HG03439 (cell line): Measurements from ENCODE around the gene TEAD4.
A peak's percentile ranks its signal among the peaks of the same experiment; 100 is the strongest.

Source experiments
- ATAC-seq: cut with Tn5 transposase; IDR thresholded peaks from one replicate; pipeline ENCODE4 v1.9.1; 2021; ENCODE audit warnings: mild to moderate bottlenecking, moderate library complexity; ENCODE audit not compliant: unreplicated experiment

The TEAD4 gene

DNA sequence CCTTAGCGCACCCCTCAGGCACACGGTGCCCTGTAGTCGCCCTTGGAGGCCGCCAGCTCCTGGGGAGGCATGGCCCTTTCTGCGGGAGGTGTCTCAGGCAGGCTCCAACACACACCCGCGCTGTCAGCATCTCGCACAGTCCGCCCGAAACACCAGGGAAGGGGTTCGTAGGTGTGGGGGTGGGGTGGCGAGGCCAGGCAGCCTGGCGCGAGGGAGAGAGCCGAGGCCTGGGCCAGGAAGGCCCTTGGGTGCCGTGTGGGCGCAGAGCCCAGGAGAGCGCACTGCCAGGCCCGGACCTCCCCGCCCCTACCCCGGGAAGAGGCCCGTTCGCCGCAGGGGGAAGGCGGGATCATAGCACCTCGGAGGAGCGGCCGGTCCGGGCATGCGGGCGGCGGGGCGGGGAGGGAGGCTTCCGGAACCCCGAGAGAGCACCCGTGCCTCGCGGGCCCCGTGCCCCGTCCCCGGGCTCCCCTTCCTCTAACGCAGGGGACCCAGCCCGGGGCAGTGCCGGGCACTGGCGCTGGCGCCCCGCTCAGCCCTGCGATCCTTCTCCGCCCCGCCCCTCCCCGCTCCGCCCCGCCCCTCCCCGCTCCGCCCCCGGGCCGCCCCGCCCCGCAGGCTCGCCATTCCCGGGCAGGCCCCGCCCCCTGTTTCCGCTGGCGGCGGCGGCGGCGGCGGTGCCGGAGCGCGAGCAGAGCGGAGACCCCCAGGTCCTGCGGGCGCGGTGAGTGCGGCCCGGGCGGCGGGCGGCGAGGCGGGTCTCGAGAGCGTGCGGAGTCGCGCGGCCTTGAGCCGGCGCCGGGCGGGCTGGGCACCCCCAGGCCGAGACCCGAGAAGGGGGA, 117.8 kb downstream of the TEAD4 start, which contains the start of gene TSPAN9:
TSPAN9 (plus strand) TSS at position 650 of the 842 bp plus-strand sequence. CDS start 123,815 bp downstream, outside the sequence.
- peak; percentile 70 for ATAC-seq

DNA sequence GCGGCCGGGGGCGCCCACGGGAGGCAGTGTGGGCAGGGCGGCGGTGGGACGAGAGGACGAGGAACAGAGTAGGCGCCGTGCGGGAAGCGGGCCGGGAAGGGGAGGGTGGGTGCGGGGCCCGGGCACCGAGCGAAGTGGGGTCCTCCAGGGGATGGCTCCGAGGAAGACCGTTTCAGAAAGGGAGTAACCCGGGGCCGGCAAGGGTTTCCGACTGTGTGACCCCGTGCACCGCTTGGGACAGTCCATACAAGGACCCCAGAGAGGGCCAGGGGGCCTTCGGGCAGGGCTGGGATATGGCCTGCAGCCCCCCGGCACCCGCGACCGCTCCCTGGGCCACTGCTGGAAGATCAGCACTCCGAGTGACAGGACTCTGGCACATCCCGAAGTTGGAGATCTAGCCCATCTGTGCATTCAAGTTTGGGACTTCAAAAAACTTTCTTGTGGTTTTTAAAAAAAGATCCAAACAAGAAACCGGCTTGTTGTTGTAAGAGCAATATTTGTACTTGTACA, 118.4 kb downstream of the TEAD4 start:
- no peak for ATAC-seq

DNA sequence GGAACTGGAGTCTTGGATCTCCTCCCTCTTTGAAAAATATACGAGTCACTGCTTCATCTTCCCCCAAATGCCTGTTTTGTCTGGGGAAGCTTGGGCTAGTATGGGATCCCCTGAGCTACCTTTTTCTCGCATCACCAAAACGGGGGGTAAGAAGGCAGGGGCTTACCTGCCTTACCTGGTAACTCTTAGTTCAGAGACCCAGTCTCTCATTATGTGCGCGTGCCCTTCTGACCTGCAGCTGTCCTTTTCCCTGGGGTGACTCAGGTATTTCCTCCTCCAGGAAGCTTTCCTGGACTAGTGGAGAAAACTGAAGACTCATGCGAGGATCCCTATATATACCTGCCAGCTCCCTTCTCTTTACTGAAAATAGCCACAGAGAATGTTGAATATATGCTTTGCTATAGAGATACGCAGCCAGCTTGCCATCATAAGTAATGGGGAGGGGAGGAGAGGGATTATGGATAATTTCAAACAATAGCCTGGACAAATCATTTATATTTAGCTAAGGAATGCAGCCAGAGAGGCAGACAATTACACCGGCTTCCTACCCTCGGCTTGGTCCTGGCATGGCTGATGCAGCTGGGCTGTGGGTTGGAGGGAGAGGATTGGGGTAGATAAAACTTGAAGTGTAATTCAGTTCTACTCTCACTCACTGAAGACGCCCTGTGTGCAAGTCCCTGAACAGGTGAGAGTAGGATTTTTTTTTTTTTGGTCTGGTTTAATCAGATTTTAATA, 119.1 kb downstream of the TEAD4 start:
- ATAC-seq: no peak

DNA sequence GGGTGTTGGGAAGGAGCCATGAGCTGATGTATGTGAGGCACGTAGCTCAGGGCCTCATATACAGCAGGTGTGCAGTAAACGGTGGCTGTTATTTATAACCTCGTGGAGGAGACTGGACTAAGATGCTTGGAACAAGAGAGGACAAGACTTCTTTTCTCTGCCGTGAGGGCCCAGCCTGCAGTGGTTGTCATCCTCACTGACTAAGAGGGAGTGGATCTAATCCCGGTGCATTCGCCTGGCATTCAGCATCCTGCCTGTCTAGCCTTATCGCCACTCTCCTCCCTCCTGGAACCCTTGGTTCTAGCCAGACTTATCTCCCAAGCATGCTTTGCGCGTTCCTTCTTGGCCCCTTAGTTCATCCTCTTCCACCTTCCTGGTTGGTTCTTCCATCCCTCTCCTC, 121.9 kb downstream of the TEAD4 start:
- no peak for ATAC-seq

DNA sequence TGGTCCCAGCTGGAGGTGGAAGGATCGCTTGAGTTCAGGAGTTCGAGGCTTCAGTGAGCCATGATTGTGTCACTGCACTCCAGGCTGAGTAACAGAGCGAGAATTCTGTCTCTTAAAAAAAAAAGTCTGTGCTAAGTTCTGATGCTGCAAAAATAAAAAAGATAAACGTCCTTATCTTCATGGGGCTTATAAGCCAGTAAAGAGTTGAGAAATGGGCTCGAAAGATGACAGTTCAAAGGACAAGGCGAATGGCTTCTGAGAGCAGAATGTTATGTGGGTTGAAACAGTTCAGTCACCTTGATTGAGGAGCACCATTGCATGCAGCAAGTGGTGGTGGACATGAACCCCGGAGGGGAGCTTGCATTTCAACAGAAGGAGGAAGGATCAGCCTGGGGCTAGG, 122.7 kb downstream of the TEAD4 start:
- ATAC-seq: no peak

DNA sequence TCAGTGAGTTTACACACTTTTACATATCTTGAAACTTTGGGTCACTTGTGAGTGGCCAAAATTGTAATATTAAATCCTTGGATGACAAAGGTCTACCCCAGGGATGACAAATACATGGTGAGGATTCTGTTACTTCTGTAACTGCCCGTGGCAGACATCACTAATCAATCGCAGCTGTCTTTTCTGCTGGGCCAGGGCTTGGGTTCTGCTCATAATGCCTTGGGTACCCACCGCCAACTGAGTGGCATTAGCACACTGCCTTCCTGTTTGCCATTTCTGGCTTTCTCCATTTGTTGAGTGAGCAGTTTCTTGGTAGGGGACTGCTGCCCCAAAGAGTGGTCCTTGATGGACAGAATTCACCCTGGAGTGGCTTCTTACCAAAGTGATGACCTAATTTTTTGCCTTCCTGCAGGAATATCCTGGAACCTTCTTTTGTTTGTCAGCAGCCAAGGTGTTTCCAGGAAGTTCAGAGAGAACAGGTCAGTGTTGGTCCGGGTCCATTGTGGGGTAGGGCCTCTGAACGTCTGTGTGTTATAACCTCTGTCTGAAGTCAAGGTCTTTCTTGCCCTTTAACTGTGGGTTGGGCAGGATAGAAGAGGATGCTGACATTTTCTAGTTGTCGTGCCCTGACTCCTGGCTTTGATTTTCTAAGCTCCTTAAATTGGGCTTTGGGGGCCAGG, 124.2 kb downstream of the TEAD4 start:
- no peak for ATAC-seq

DNA sequence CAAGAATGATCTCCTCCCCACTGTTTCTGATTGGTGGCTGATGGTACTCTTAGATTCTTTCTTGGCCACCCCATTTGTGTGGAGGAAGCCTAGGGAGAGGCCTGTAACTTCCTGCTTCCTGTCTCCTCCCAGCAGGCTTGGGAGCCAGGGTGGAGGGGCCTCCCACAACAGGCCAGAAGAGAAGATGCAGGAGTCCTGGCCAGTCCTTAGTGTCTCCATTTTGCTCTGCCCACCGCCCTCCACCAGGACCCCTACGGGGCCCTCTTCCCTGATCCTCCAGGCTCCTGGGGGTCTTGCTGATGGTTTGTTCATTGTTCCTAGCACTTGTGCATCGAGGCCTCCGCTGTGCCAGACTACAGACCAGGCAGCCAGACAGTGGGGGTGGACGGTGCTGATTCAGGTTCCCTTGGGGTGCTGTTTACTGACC, 124.7 kb downstream of the TEAD4 start:
- no peak for ATAC-seq

DNA sequence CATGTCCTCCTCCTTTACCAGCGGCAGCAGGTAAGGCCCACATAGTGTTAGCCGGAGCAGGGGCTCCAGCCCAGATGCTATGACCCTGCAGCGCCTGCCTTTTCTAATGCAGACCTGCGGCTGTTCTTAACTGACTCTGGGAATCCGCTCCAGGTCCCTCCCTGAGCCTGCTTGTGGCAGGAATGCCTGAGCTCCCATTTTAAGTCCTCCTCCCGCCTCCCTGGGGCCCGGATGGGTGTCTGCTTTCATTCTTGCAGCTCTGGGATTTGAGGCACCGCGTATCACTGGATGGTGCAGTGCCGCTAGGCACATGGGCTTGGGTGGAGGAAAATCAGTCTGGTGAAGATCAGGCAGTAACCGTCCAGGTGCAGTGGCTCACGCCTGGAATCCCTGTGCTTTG, 125.5 kb downstream of the TEAD4 start:
- ATAC-seq: no peak

DNA sequence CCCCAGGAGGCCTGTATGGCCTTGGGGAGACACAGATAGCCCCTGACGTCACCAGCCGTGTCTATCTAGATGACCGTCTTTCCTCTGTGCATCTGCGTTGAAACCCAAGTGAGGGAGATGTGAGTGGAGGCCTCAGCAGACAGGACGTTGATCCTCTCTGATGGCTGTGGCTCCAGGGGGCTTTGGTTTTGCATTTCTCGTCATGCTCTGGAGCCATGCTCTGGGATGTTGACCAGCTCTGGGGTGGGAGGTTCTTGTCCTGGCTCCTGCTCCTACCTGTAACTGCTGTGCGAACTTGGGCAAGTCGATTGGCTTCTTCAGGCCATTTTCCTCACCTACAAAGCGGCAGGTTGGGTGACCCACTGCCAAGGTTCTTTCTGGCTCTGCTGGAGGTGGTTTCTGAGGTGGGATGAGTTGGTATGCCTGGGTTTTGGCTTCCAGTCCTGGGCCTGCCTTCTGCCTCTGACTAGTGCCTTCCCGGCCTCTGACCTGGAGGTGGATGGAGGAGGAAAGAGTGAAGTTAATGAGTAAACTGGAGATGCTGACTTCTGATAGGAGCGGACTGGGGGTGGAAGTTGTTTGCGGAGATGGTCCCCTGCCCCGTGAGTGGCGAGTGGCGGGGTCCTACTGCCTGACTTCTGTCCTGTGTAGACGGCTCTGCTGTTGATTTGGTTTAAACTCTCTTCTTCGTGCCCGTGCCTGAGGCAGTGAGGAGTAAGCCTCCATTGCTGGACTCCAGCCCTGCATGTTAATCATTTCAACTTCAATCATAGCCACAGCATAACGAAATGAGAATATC, 126.3 kb downstream of the TEAD4 start:
- ATAC-seq: no peak

DNA sequence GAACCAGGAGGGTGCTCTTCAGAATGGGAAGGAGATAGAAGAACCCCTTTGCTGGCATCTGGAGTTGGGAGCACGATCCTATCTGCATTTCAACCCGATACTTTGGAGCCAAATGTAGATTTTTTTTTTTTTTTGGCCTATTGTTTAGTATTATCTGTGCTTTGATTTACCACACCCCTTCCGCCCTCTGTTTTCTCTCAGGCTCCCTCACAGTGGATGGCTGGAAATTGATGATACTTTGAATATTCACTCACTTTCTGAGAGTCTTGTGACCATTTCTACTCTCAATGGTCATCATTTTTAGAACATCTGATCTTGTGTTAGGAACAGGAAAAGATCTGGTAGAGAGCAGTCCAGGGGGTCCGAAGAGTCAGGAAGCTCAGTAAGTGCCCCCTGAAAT, 127.0 kb downstream of the TEAD4 start:
- ATAC-seq: no peak

DNA sequence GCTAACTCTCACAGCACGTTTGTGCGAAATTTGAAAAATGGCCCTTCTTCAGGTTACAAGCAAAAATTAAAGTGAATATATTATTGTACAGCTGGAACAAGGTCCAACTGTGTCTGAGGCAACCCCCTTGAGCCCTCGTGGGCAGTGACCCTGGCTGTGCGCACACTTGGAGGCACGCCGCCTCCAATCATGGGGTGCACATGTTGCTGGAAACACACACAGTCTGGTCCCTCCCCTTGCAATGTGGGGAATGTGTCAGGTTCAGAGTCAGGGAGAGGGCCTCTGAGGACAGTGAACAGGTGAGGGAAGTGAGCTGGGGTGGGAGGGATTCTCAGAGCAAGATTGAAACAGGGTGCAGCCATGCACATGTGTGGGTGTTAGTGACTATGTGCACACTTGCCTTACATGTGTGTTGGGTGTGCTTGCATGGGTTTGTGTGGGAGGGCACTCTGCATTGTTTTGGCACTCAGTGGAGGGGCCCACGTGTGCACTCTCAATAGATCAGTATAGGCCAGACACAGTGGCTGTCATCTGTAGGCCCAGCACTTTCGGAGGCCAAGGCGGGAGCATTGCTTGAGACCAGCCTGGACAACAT, 127.6 kb downstream of the TEAD4 start:
- no peak for ATAC-seq

DNA sequence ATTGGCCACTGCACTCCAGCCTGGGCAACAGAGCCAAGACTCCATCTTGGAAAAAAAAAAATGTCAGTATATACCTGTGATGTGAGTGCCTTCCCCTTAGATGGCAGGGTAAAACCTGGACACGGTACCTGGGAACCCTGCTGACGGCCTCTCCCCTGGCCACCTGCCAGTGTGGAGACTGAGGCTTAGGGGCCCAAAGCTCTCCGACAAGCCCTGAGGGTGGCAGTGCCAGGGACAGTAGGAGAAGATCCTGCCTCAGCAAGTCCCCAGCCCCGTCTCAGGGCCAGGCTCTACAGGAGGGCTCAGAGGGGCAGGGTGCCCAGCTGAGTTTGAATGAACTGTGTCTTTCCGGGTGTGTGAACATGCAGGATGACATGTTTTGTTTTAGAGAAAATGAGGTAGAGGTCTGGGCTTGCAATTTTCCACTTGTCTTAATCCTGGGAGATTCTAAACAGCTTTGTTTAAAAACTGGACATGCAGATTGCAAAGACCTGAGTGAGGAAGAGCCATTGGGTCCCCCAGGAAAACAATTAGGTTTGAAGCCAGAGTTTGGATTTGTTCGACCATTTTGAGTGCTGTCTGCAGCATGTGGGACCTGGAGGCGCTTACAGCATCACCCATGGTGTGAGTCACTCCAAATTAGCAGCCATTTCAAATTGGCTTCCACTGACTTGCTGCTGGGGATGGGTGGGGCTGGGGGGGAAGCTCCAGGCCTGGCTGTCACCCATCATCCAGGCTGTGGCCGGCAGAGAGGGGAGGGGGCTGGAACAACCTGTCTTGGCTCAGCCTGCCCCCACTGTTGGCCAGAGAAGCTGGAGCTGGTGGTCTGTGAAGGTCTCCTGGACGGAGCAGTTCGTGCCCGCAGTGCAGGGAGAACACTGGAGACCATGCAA, 128.8 kb downstream of the TEAD4 start:
- no peak for ATAC-seq

DNA sequence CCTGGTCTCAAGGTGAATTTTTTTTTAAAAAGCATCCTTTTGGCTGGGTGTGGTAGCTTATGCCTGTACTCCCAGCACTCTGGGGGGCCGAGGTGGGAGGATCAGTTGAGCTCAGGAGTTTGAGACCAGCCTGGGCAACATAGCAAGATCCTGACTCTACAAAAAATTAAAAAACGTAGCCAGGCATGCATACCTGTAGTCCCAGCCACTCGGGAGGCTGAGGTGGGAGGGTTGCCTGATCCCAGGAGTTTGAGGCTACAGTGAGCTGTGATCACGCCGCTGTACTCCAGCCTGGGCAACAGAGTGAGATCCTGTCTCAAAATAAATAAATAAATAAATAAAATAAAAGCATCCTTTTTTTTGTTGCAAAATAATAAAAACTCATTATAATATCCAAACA, 130.4 kb downstream of the TEAD4 start:
- ATAC-seq: no peak
